NCI-H2227 (cell line): ENCODE measurements around the gene CCDC117.
"Not testable (repeated sequence)": the region's sequence is repeated elsewhere in the genome, so short reads cannot be mapped to it uniquely, and the experiment has no call there.

Experiments used
- DNase-seq: peaks from one replicate; lab custom pipeline; 2025; ENCODE audit not compliant: unreplicated experiment; lab: John Stamatoyannopoulos, UW

CCDC117 gene

GRCh38 chr22:28772633-28773460, at the start of gene CCDC117:
CCDC117 (plus strand) TSS chr22:28772695; CDS start chr22:28772850, 155 bp downstream.
- peak; percentile 92 for DNase-seq

- no peak for DNase-seq
These were observed 44.5 kb upstream of the CCDC117 start for GRCh38 chr22:28728002-28728401.

GRCh38 chr22:28728621-28729313, 43.7 kb upstream of the CCDC117 start:
- DNase-seq = no peak

GRCh38 chr22:28730179-28730578, 42.3 kb upstream of the CCDC117 start:
- DNase-seq = no peak

- DNase-seq = no peak
These were observed 38.1 kb upstream of the CCDC117 start for GRCh38 chr22:28734393-28734792.

GRCh38 chr22:28736301-28737155, 36.0 kb upstream of the CCDC117 start:
- DNase-seq = no peak

- DNase-seq = no peak
These were observed 34.8 kb upstream of the CCDC117 start for GRCh38 chr22:28737701-28738100.

GRCh38 chr22:28738876-28739275, 33.6 kb upstream of the CCDC117 start:
- not testable (repeated sequence) for DNase-seq

GRCh38 chr22:28741200-28741784, 31.2 kb upstream of the CCDC117 start:
- no peak for DNase-seq

GRCh38 chr22:28741785-28742561, 30.5 kb upstream of the CCDC117 start, which contains the start of the genes CHEK2 and HSCB:
CHEK2 (minus strand) TSS chr22:28741820; CDS start chr22:28734721, 7,099 bp downstream.
HSCB (plus strand) TSS chr22:28742039; CDS start chr22:28742096, 57 bp downstream.
- peak; percentile 95 for DNase-seq

- DNase-seq = no peak
These were observed 29.9 kb upstream of the CCDC117 start for GRCh38 chr22:28742562-28742962.

GRCh38 chr22:28743852-28744251, 28.6 kb upstream of the CCDC117 start:
- DNase-seq = no peak

- no peak for DNase-seq
These were observed 22.0 kb upstream of the CCDC117 start for GRCh38 chr22:28750471-28750881.

GRCh38 chr22:28754512-28754911, 18.0 kb upstream of the CCDC117 start:
- DNase-seq = not testable (repeated sequence)

- DNase-seq = no peak
These were observed 12.5 kb upstream of the CCDC117 start for GRCh38 chr22:28759861-28760560.

GRCh38 chr22:28761449-28761755, 11.1 kb upstream of the CCDC117 start:
- no peak for DNase-seq

- DNase-seq = not testable (repeated sequence)
These were observed 10.5 kb upstream of the CCDC117 start for GRCh38 chr22:28762000-28762399.

- DNase-seq = no peak
These were observed 5.9 kb upstream of the CCDC117 start for GRCh38 chr22:28766628-28767027.

GRCh38 chr22:28768701-28769393, 3.6 kb upstream of the CCDC117 start:
- no peak for DNase-seq
